Heart right ventricle (tissue), 16 donors: Measurements from ENCODE around the gene MEGF10. TPM values are rescaled to one million over a fixed set of nuclear protein-coding genes. Genes with fewer than 3 reads are reported as not detected.

Experiments used
- ATAC-seq, 8 donors: fragments of 200-7000 bp; cut with Tn5 transposase; one replicate each; pipeline ENCODE4 v1.9.1; 2020; ENCODE audit warnings: mild to moderate bottlenecking in 8 of 8, moderate library complexity in 8 of 8, moderate number of reproducible peaks in 1 of 8
- DNase-seq, 2 donors: peaks; one replicate each; pipeline ENCODE4 v3.0.0-alpha.2; 2020
- H3K27ac ChIP-seq, 10 donors: fragments of 200-600 bp; sonication (generic) in 2 of 10; one replicate each; pipeline versions ENCODE4 v1.5.0 to v1.8.0; 2020 to 2022; ENCODE audit warnings: mild to moderate bottlenecking in 3 of 10
- H3K27me3 ChIP-seq, 7 donors: fragments of 200-600 bp; one replicate each; pipeline ENCODE4 v1.8.0; 2021 to 2022; ENCODE audit warnings: mild to moderate bottlenecking in 2 of 7
- H3K36me3 ChIP-seq, 9 donors: fragments of 200-600 bp; sonication (generic) in 1 of 9; one replicate each; pipeline versions ENCODE4 v1.5.0 to v1.8.0; 2020 to 2022; ENCODE audit warnings: mild to moderate bottlenecking in 2 of 9
- H3K4me1 ChIP-seq, 9 donors: fragments of 200-600 bp; sonication (generic) in 1 of 9; one replicate each; pipeline versions ENCODE4 v1.5.0 to v1.8.0; 2020 to 2022; ENCODE audit warnings: mild to moderate bottlenecking in 4 of 9
- H3K4me3 ChIP-seq, 10 donors: fragments of 200-600 bp; sonication (generic) in 2 of 10; one replicate each; pipeline versions ENCODE4 v1.5.0 to v1.8.0; 2020 to 2022; ENCODE audit warnings: mild to moderate bottlenecking in 7 of 10, moderate library complexity in 2 of 10
- H3K9me3 ChIP-seq, 11 donors: fragments of 200-600 bp in 10 of 11; sonication (generic) in 2 of 11; one replicate each; pipeline versions ENCODE4 v1.5.0 to v1.8.0; 2013 to 2022; ENCODE audit warnings: mild to moderate bottlenecking in 2 of 11, control low read depth in 1 of 11, moderate library complexity in 1 of 11
- WGBS, 2 donors: extraction: QIAGEN DNeasy Blood & Tissue Kit; methylation state at CpG; one replicate each; pipeline ENCODE4 v1.1.7; 2013; ENCODE audit warnings: inconsistent platforms in 1 of 2; 5-methylcytosine and 5-hydroxymethylcytosine counted together
- intact Hi-C, 10 donors: fragments of 100-400 bp; cut with DNase I; formaldehyde crosslinking; loops; one replicate each; pipeline versions ENCODE4 v1.11.1 to v1.14.2; 2022
- polyA plus RNA-seq, 2 donors: library from polyadenylated mRNA; stranded (reverse); fragments of 200-250 nt; gene quantifications; one replicate each; pipeline ENCODE4 v1.2.3, GENCODE V29; 2013
- total RNA-seq, 10 donors: library from RNA; stranded (reverse); fragmentation: NEBNext Ultra II Directional in 3 of 10; extraction: Animal tissue kit (Norgen Biotek cat#: 25700) in 3 of 10; gene quantifications; one replicate each; pipeline versions ENCODE4 v1.2.1 to v1.2.4, GENCODE V29; 2021 to 2023
- TF ChIP-seq, protein P1 (sequence below), 9 donors: fragments of 200-600 bp; sonication (generic) in 2 of 9; IDR thresholded peaks; one replicate each; pipeline versions ENCODE4 v1.5.0 to v1.8.0; 2021 to 2022; ENCODE audit warnings: antibody characterized with exemption in 9 of 9, mild to moderate bottlenecking in 5 of 9, moderate library complexity in 1 of 9
- donor health status: Arrhythmogenic right ventricular cardiomyopathy.
- donor health status: ischemic (EF 13 %, LVEDD 7.1; RV severe dilation, severe dysfunction).
- donor health status: healthy with polysubstance abuse.
- donor health status: DM: no; HTN: yes; CAD: no.
- donor health status: DM: no; HTN: no; CAD: no.
- donor health status: ischemic (EF 25% LVEDD 6.9; RV normal size, moderate dysfunction).
- donor health status: ischemic (EF 25% LVEDD 5.7; RV mildly dilated, moderate dysfunction).
- donor health status: healthy.
- donor health status: DM: yes; HTN: yes; CAD: no.
- donor health status: Ischemic cardiomyopathy.
- donor health status: ischemic (EF 35%, LVEDD 5.7; RV mildly dilated, moderate dysfunction).
- donor health status: nonischemic (EF 11% LVEDD 7.7; RV severe dilation, severe dysfunction).
- donor health status: DM: yes; HTN: yes; CAD: no.
- donor health status: PGD.
- donor health status: ischemic (EF 29% LVEDD 5.4; RV normal size, mild dysfunction).
- donor health status: nonischemic (EF 23%, LVEDD 6.1; RV moderate dilation, normal function).

Gene MEGF10
- total and polyA plus RNA-seq, 12 donors = 0.02 to 1.0 (median 0.24) TPM; not detected in 1

DNA sequence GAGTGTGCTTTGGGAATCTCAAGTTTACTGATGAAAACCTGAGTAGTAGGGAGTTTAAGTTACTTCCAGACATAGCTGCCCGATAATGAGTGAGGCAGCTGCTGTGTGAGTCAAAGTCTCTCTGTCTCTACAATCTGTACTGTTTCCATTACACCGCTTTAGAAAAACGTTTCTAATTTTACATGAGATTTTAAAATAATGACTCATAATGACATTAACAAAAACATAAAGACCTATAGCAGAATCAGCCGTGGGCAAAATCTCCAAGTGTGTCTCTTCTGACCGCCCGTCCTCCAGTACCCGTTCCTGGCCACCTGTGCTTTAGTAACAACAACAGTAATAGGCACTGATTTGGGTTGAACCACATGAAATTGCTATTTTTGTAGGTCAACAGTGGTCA is 157.2 kb downstream of the MEGF10 start:
- intact Hi-C loops = loop anchor here in 1 of 10 donors (10.0 kb wide), 1 partner anchor 163 kb away; no protein-coding TSS in a partner anchor
- 67 to 70% methylated on average over 7 of the region's 7 CpGs for WGBS, 2 donors
- Histone ChIP-seq H3K27me3 (peaks cover 0 to 9% (median 0%) of the 10 kb centered on the region in 7 donors), H3K4me3 (no peak overlapping the region), H3K4me1 (no peaks in the 10 kb centered on the region), H3K36me3 (no peaks in the 10 kb centered on the region), H3K9me3 (no peaks in the 10 kb centered on the region), H3K27ac (no peak overlapping the region)
- TF ChIP-seq, protein P1, sequence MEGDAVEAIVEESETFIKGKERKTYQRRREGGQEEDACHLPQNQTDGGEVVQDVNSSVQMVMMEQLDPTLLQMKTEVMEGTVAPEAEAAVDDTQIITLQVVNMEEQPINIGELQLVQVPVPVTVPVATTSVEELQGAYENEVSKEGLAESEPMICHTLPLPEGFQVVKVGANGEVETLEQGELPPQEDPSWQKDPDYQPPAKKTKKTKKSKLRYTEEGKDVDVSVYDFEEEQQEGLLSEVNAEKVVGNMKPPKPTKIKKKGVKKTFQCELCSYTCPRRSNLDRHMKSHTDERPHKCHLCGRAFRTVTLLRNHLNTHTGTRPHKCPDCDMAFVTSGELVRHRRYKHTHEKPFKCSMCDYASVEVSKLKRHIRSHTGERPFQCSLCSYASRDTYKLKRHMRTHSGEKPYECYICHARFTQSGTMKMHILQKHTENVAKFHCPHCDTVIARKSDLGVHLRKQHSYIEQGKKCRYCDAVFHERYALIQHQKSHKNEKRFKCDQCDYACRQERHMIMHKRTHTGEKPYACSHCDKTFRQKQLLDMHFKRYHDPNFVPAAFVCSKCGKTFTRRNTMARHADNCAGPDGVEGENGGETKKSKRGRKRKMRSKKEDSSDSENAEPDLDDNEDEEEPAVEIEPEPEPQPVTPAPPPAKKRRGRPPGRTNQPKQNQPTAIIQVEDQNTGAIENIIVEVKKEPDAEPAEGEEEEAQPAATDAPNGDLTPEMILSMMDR (IDR thresholded peaks at IDR 0.05) = no peak
- ATAC-seq = no peak
- DNase-seq = no peak

DNA sequence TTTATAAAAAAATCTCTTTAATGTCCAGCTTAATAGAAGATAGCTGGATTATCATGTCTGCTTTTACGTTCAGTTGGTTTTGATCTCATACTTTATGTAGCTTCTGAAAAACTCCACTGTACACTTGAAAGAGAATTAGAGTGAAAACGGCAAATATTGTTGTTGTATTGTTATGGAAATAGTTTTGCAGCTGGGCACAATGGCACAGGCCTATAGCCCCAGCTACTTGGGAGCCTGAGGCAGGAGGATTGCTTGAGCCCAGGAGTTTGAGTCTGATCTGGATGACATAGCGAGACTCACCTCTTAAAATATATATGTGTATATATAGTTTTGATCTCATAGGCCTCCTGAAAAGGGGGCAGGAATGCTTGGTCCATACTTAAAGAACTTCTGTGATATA is 159.4 kb downstream of the MEGF10 start:
- H3K27ac ChIP-seq = no peak overlapping the region
- H3K27me3 ChIP-seq = peaks cover 0 to 6% (median 0%) of the 10 kb centered on the region in 7 donors
- ATAC-seq (no peak), DNase-seq (no peak)
- intact Hi-C loops = no loop called here
- no peaks in the 10 kb centered on the region for H3K4me1 ChIP-seq
- H3K9me3 ChIP-seq = no peaks in the 10 kb centered on the region
- TF ChIP-seq, protein P1 (IDR thresholded peaks at IDR 0.05) = no peak
- WGBS, 2 donors = 86 to 91% methylated on average over 3 of the region's 3 CpGs
- no peak overlapping the region for H3K4me3 ChIP-seq
- no peaks in the 10 kb centered on the region for H3K36me3 ChIP-seq

DNA sequence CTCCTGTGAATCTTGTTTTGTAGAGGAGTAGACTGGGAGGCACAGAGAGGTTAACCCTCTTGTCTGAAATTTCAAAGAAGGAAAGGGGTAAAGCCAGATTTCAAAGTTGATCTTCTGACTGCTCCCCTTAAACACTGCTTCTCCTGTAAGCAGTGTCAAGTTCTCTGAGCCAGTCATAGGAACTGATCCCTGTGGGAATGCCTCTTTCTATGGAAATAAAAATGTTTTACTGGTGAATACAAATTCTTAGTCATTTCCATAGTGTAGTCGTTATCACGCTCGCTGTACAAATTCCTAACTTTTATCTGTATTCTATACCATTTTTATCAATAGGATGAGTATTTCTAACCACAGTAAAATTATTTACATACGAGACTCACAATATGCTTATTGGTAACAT is 160.5 kb downstream of the MEGF10 start:
- Histone ChIP-seq H3K27ac (no peak overlapping the region), H3K36me3 (no peaks in the 10 kb centered on the region), H3K9me3 (no peaks in the 10 kb centered on the region), H3K27me3 (peaks cover 0 to 8% (median 0%) of the 10 kb centered on the region in 7 donors), H3K4me1 (no peaks in the 10 kb centered on the region), H3K4me3 (no peak overlapping the region)
- WGBS, 2 donors = 86 to 87% methylated on average over 4 of the region's 4 CpGs
- ATAC-seq = no peak
- intact Hi-C loops = no loop called here
- DNase-seq = no peak
- TF ChIP-seq, protein P1 (IDR thresholded peaks at IDR 0.05) = no peak

DNA sequence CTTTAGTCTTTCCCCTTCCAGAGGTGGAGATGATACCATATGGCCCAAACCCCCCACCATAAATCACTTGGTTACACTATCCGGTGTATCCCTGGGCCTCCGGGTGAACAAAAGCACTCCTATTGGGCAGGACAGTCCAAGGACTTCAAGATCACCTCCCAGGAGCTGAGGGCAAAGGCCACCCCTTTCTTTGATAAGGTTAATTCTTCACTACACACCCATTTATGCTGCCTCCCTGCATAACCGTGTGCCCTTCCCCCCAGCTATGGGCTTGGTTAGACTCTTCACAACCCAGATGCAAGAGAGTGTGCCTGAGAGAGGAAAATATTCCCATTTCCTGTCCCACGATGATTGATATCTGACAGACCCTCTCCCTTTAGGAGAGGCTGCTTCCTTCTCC is 162.0 kb downstream of the MEGF10 start:
- Histone ChIP-seq H3K4me1 (no peaks in the 10 kb centered on the region), H3K27me3 (peaks cover 0 to 8% (median 0%) of the 10 kb centered on the region in 7 donors), H3K27ac (no peak overlapping the region), H3K36me3 (no peaks in the 10 kb centered on the region), H3K9me3 (no peaks in the 10 kb centered on the region), H3K4me3 (no peak overlapping the region)
- TF ChIP-seq, protein P1 (IDR thresholded peaks at IDR 0.05) = no peak
- WGBS, 2 donors = 65 to 74% methylated on average over 4 of the region's 4 CpGs
- intact Hi-C loops = no loop called here
- no peak for ATAC-seq
- DNase-seq = no peak
